Activated CD8-positive, alpha-beta memory T cell treated with anti-CD3 and anti-CD28 coated beads, Interleukin-2, amount 10 ng/mL, durations not matched to agents 7 days and 5 days (primary cell): ENCODE data around the gene RTP1. TPM values are rescaled to one million over a fixed set of nuclear protein-coding genes. Genes with fewer than 3 reads are reported as not detected.

Experiments used
- ATAC-seq: fragments of 150-1000 bp; cut with Tn5 transposase; one replicate; pipeline ENCODE4 v1.10.0; 2021; ENCODE audit warnings: moderate library complexity
- CTCF ChIA-PET: fragments of 350-600 bp; sonication (Branson Sonifier 250); formaldehyde crosslinking; loops from one replicate; lab custom pipeline; 2021; ENCODE audit warnings: antibody characterized with exemption; lab: Charles Lee
- DNase-seq: peaks from one replicate; pipeline ENCODE4 v3.0.0-alpha.2; 2020
- H3K27ac Mint-ChIP-seq: one replicate; pipeline ENCODE4 v1.8.0; 2021; ENCODE audit warnings: mild to moderate bottlenecking, mixed read lengths
- H3K27me3 Mint-ChIP-seq: one replicate; pipeline ENCODE4 v1.8.0; 2021; ENCODE audit warnings: mixed read lengths
- H3K36me3 Mint-ChIP-seq: one replicate; pipeline ENCODE4 v1.8.0; 2021; ENCODE audit warnings: mild to moderate bottlenecking, mixed read lengths
- H3K4me1 Mint-ChIP-seq: one replicate; pipeline ENCODE4 v1.8.0; 2021; ENCODE audit warnings: mixed read lengths
- H3K4me3 Mint-ChIP-seq: one replicate; pipeline ENCODE4 v1.8.0; 2021; ENCODE audit warnings: mild to moderate bottlenecking, moderate library complexity, mixed read lengths
- H3K9me3 Mint-ChIP-seq: one replicate; pipeline ENCODE4 v1.8.0; 2022; ENCODE audit warnings: low read depth, mixed read lengths
- total RNA-seq, 2 experiments: library from RNA; stranded (reverse); gene quantifications; one replicate each; pipeline ENCODE4 v1.2.3, GENCODE V29; 2021

Gene RTP1
- total RNA-seq, 2 experiments from 2014 or later, result not detected

- no peak for ATAC-seq
- CTCF ChIA-PET, result no interaction called here
- peaks cover 35% of the 10 kb centered on the region for H3K27me3 Mint-ChIP-seq
These were observed 10.3 kb downstream of the RTP1 start for GRCh38 chr3:187207624-187208023.

GRCh38 chr3:187208159-187208558 lies 10.9 kb downstream of the RTP1 start:
- Mint-ChIP-seq H3K4me3 (no peak overlapping the region), H3K36me3 (peaks cover 2% of the 10 kb centered on the region), H3K4me1 (no peaks in the 10 kb centered on the region), H3K27ac (no peak overlapping the region), H3K27me3 (peaks cover 31% of the 10 kb centered on the region), H3K9me3 (peaks cover 2% of the 10 kb centered on the region)
- ATAC-seq, result no peak
- CTCF ChIA-PET, result no interaction called here
- DNase-seq, result no peak

More at GRCh38 chr3:187207624-187208023, 10.3 kb downstream of the RTP1 start:
- DNase-seq, result no peak
- Mint-ChIP-seq H3K27ac (no peak overlapping the region), H3K4me1 (no peaks in the 10 kb centered on the region), H3K4me3 (no peak overlapping the region), H3K36me3 (peaks cover 2% of the 10 kb centered on the region), H3K9me3 (peaks cover 2% of the 10 kb centered on the region)

GRCh38 chr3:187209491-187209890 lies 12.2 kb downstream of the RTP1 start:
- Mint-ChIP-seq H3K4me3 (no peak overlapping the region), H3K9me3 (peaks cover 2% of the 10 kb centered on the region), H3K4me1 (no peaks in the 10 kb centered on the region), H3K36me3 (peaks cover 2% of the 10 kb centered on the region), H3K27ac (no peak overlapping the region), H3K27me3 (peaks cover 30% of the 10 kb centered on the region)
- ATAC-seq (no peak), DNase-seq (no peak)
- CTCF ChIA-PET, result interaction anchor here (0.6 to 1.8 kb wide), 2 partner anchors 11 to 1137 kb away, joined by 3 to 8 read pairs; no protein-coding TSS in a partner anchor

GRCh38 chr3:187210091-187210490 lies 12.8 kb downstream of the RTP1 start:
- peaks cover 2% of the 10 kb centered on the region for H3K36me3 Mint-ChIP-seq
- H3K4me3 Mint-ChIP-seq, result no peak overlapping the region
- no peaks in the 10 kb centered on the region for H3K4me1 Mint-ChIP-seq
- no peak for DNase-seq
- H3K27me3 Mint-ChIP-seq, result peaks cover 26% of the 10 kb centered on the region
- H3K27ac Mint-ChIP-seq, result no peak overlapping the region
- peaks cover 2% of the 10 kb centered on the region for H3K9me3 Mint-ChIP-seq
- ATAC-seq, result no peak
- CTCF ChIA-PET, result interaction anchor here (0.6 to 1.8 kb wide), 4 partner anchors 10 to 1136 kb away, joined by 3 to 8 read pairs (median 3); no protein-coding TSS in a partner anchor

- ATAC-seq, result no peak
- peaks cover 20% of the 10 kb centered on the region for H3K27me3 Mint-ChIP-seq
- H3K4me1 Mint-ChIP-seq, result no peaks in the 10 kb centered on the region
These were observed 13.4 kb downstream of the RTP1 start for GRCh38 chr3:187210545-187211327.

GRCh38 chr3:187211532-187212195 lies 14.4 kb downstream of the RTP1 start:
- Mint-ChIP-seq H3K36me3 (peaks cover 2% of the 10 kb centered on the region), H3K27ac (no peak overlapping the region), H3K4me3 (no peak overlapping the region), H3K9me3 (peaks cover 2% of the 10 kb centered on the region), H3K4me1 (no peaks in the 10 kb centered on the region), H3K27me3 (peaks cover 20% of the 10 kb centered on the region)
- CTCF ChIA-PET, result no interaction called here
- ATAC-seq (no peak), DNase-seq (no peak)

More at GRCh38 chr3:187210545-187211327, 13.4 kb downstream of the RTP1 start:
- DNase-seq, result no peak
- H3K4me3 Mint-ChIP-seq, result no peak overlapping the region
- H3K9me3 Mint-ChIP-seq, result peaks cover 2% of the 10 kb centered on the region
- CTCF ChIA-PET, result interaction anchor here (1.0 to 1.8 kb wide), 3 partner anchors 9 to 469 kb away, joined by 3 to 8 read pairs (median 3); no protein-coding TSS in a partner anchor
- no peak overlapping the region for H3K27ac Mint-ChIP-seq
- peaks cover 2% of the 10 kb centered on the region for H3K36me3 Mint-ChIP-seq

GRCh38 chr3:187212196-187212545 lies 14.9 kb downstream of the RTP1 start:
- H3K9me3 Mint-ChIP-seq, result peaks cover 2% of the 10 kb centered on the region
- H3K4me3 Mint-ChIP-seq, result no peak overlapping the region
- H3K4me1 Mint-ChIP-seq, result no peaks in the 10 kb centered on the region
- ATAC-seq, result no peak
- H3K27me3 Mint-ChIP-seq, result peaks cover 20% of the 10 kb centered on the region
- peaks cover 2% of the 10 kb centered on the region for H3K36me3 Mint-ChIP-seq
- CTCF ChIA-PET, result no interaction called here
- DNase-seq, result no peak
- no peak overlapping the region for H3K27ac Mint-ChIP-seq

- no peak overlapping the region for H3K4me3 Mint-ChIP-seq
- peaks cover 2% of the 10 kb centered on the region for H3K36me3 Mint-ChIP-seq
- H3K4me1 Mint-ChIP-seq, result no peaks in the 10 kb centered on the region
- H3K9me3 Mint-ChIP-seq, result peaks cover 2% of the 10 kb centered on the region
- peaks cover 17% of the 10 kb centered on the region for H3K27me3 Mint-ChIP-seq
- DNase-seq (no peak), ATAC-seq (no peak)
- no peak overlapping the region for H3K27ac Mint-ChIP-seq
- CTCF ChIA-PET, result no interaction called here
These were observed 15.4 kb downstream of the RTP1 start for GRCh38 chr3:187212705-187213104.

- H3K27me3 Mint-ChIP-seq, result peaks cover 16% of the 10 kb centered on the region
- DNase-seq (no peak), ATAC-seq (no peak)
- H3K9me3 Mint-ChIP-seq, result peaks cover 2% of the 10 kb centered on the region
- H3K4me3 Mint-ChIP-seq, result no peak overlapping the region
- no peaks in the 10 kb centered on the region for H3K4me1 Mint-ChIP-seq
- H3K27ac Mint-ChIP-seq, result no peak overlapping the region
- CTCF ChIA-PET, result no interaction called here
- peaks cover 2% of the 10 kb centered on the region for H3K36me3 Mint-ChIP-seq
These were observed 16.3 kb downstream of the RTP1 start for GRCh38 chr3:187213616-187214015.

GRCh38 chr3:187215460-187215859 lies 18.2 kb downstream of the RTP1 start:
- no peak overlapping the region for H3K27ac Mint-ChIP-seq
- CTCF ChIA-PET, result no interaction called here
- ATAC-seq (no peak), DNase-seq (no peak)
- H3K4me1 Mint-ChIP-seq, result no peaks in the 10 kb centered on the region
- no peaks in the 10 kb centered on the region for H3K36me3 Mint-ChIP-seq
- H3K4me3 Mint-ChIP-seq, result no peak overlapping the region
- H3K27me3 Mint-ChIP-seq, result peaks cover 6% of the 10 kb centered on the region
- no peaks in the 10 kb centered on the region for H3K9me3 Mint-ChIP-seq

GRCh38 chr3:187222801-187223200 lies 25.5 kb downstream of the RTP1 start:
- Mint-ChIP-seq H3K36me3 (no peaks in the 10 kb centered on the region), H3K9me3 (no peaks in the 10 kb centered on the region), H3K4me1 (no peaks in the 10 kb centered on the region), H3K27ac (no peak overlapping the region), H3K4me3 (no peak overlapping the region), H3K27me3 (peaks cover 3% of the 10 kb centered on the region)
- no peak for ATAC-seq
- CTCF ChIA-PET, result interaction anchor here (0.9 to 1.3 kb wide), 4 partner anchors 22 to 457 kb away, joined by 3 read pairs; no protein-coding TSS in a partner anchor
- DNase-seq, result no peak

- Mint-ChIP-seq H3K36me3 (no peaks in the 10 kb centered on the region), H3K4me1 (no peaks in the 10 kb centered on the region), H3K27ac (no peak overlapping the region), H3K4me3 (no peak overlapping the region), H3K9me3 (no peaks in the 10 kb centered on the region), H3K27me3 (peaks cover 7% of the 10 kb centered on the region)
- DNase-seq (no peak), ATAC-seq (no peak)
- CTCF ChIA-PET, result interaction anchor here (1.1 to 1.3 kb wide), 2 partner anchors 16 to 59 kb away, joined by 3 read pairs; no protein-coding TSS in a partner anchor
These were observed 26.5 kb downstream of the RTP1 start for GRCh38 chr3:187223799-187224198.

GRCh38 chr3:187227658-187228258 lies 30.5 kb downstream of the RTP1 start:
- no peaks in the 10 kb centered on the region for H3K4me1 Mint-ChIP-seq
- no peak for DNase-seq
- H3K4me3 Mint-ChIP-seq, result no peak overlapping the region
- CTCF ChIA-PET, result no interaction called here
- no peak overlapping the region for H3K27ac Mint-ChIP-seq
- H3K36me3 Mint-ChIP-seq, result no peaks in the 10 kb centered on the region
- no peaks in the 10 kb centered on the region for H3K9me3 Mint-ChIP-seq
- no peak for ATAC-seq
- peaks cover 14% of the 10 kb centered on the region for H3K27me3 Mint-ChIP-seq
